ENCODE measurements around the gene MPPED2.
A peak's percentile ranks its signal among the peaks of the same experiment; 100 is the strongest.

DNA sequence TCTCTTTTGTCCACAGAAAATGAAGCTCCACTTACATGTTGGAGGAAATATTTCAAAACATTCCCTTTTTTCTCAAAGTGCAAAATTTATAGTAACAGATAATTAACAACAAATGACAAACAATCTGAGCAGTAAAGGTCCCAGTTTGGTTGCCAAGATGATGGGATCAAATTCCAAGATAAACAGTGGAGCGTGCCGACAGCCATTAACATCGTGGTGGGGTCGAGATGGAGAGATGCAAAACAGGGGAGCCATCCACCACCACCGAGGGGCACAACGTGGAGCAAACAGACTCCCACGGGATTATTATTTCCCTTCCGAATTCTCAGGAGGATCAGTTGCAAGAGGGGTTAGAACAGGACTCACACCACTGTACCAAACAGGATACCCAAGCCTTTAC, 17.2 kb downstream of the MPPED2 start:
- no peak for TF ChIP-seq POLR2A (IDR thresholded peaks at IDR 0.05)
- TF ChIP-seq, protein P1, sequence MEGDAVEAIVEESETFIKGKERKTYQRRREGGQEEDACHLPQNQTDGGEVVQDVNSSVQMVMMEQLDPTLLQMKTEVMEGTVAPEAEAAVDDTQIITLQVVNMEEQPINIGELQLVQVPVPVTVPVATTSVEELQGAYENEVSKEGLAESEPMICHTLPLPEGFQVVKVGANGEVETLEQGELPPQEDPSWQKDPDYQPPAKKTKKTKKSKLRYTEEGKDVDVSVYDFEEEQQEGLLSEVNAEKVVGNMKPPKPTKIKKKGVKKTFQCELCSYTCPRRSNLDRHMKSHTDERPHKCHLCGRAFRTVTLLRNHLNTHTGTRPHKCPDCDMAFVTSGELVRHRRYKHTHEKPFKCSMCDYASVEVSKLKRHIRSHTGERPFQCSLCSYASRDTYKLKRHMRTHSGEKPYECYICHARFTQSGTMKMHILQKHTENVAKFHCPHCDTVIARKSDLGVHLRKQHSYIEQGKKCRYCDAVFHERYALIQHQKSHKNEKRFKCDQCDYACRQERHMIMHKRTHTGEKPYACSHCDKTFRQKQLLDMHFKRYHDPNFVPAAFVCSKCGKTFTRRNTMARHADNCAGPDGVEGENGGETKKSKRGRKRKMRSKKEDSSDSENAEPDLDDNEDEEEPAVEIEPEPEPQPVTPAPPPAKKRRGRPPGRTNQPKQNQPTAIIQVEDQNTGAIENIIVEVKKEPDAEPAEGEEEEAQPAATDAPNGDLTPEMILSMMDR (IDR thresholded peaks at IDR 0.05) = peak in 1 of 7 experiments; percentile 6
